Trophoblast cell (in vitro differentiated cells and primary cell): Measurements from ENCODE around the gene AGAP1.

Experiments used
- DNase-seq, 2 donors: peaks; one replicate each; pipeline ENCODE4 v3.0.0-alpha.2; 2016
- H2AFZ ChIP-seq: 2 replicates; pipeline ENCODE4 v1.6.1; 2013; ENCODE audit warnings: low read length, moderate library complexity, mild to moderate bottlenecking; ENCODE audit not compliant: insufficient read depth, poor library complexity
- H2AK5ac ChIP-seq: 2 replicates; pipeline ENCODE4 v1.6.1; 2013; ENCODE audit warnings: mild to moderate bottlenecking, low read length
- H2BK120ac ChIP-seq: 2 replicates; pipeline ENCODE4 v1.6.1; 2013; ENCODE audit warnings: low read length, mild to moderate bottlenecking, moderate library complexity; ENCODE audit not compliant: insufficient read depth, poor library complexity
- H2BK12ac ChIP-seq: 2 replicates; pipeline ENCODE4 v1.6.1; 2013; ENCODE audit warnings: mild to moderate bottlenecking, low read length, moderate library complexity
- H2BK5ac ChIP-seq: 2 replicates; pipeline ENCODE4 v1.6.1; 2013; ENCODE audit warnings: low read length, low read depth, moderate library complexity, mild to moderate bottlenecking; ENCODE audit not compliant: poor library complexity
- H3K14ac ChIP-seq: 2 replicates; pipeline ENCODE4 v1.6.1; 2013; ENCODE audit warnings: mild to moderate bottlenecking, low read length
- H3K18ac ChIP-seq: 2 replicates; pipeline ENCODE4 v1.6.1; 2013; ENCODE audit warnings: mild to moderate bottlenecking, low read length
- H3K23ac ChIP-seq: 2 replicates; pipeline ENCODE4 v1.6.1; 2013; ENCODE audit warnings: low read length
- H3K27ac ChIP-seq: 2 replicates; pipeline ENCODE4 v1.5.1; 2013; ENCODE audit warnings: low read depth, mild to moderate bottlenecking, inconsistent platforms, low read length, moderate library complexity
- H3K27me3 ChIP-seq: 2 replicates; pipeline ENCODE4 v1.6.1; 2013; ENCODE audit warnings: inconsistent platforms, mild to moderate bottlenecking, low read length, moderate library complexity; ENCODE audit not compliant: insufficient read depth
- H3K36me3 ChIP-seq, 2 experiments: 1 replicate in 1 of 2; 2 replicates in 1 of 2; pipeline ENCODE4 v1.6.1; 2013; ENCODE audit warnings: low read length in 2 of 2, mild to moderate bottlenecking in 2 of 2, moderate library complexity in 1 of 2; ENCODE audit not compliant: insufficient read depth in 2 of 2, control insufficient read depth in 1 of 2
- H3K4ac ChIP-seq: 2 replicates; pipeline ENCODE4 v1.6.1; 2013; ENCODE audit warnings: low read depth, mild to moderate bottlenecking, low read length, moderate library complexity
- H3K4me1 ChIP-seq, 2 experiments: 1 replicate in 1 of 2; 2 replicates in 1 of 2; pipeline ENCODE4 v1.6.1; 2013; ENCODE audit warnings: low read length in 2 of 2, mild to moderate bottlenecking in 2 of 2, moderate library complexity in 1 of 2; ENCODE audit not compliant: insufficient read depth in 2 of 2, control insufficient read depth in 1 of 2
- H3K4me2 ChIP-seq: 2 replicates; pipeline ENCODE4 v1.6.1; 2013; ENCODE audit warnings: inconsistent platforms, mild to moderate bottlenecking, low read length, moderate library complexity
- H3K4me3 ChIP-seq: 2 replicates; pipeline ENCODE4 v1.5.1; 2013; ENCODE audit warnings: mild to moderate bottlenecking, low read depth, low read length, inconsistent platforms
- H3K79me1 ChIP-seq: one replicate; pipeline ENCODE4 v1.6.1; 2013; ENCODE audit warnings: low read length
- H3K79me2 ChIP-seq: 2 replicates; pipeline ENCODE4 v1.6.1; 2013; ENCODE audit warnings: low read length, mild to moderate bottlenecking; ENCODE audit not compliant: control insufficient read depth, insufficient read depth, poor library complexity
- H3K9ac ChIP-seq: 2 replicates; pipeline ENCODE4 v1.6.1; 2013; ENCODE audit warnings: mild to moderate bottlenecking, low read length
- H3K9me3 ChIP-seq: 2 replicates; pipeline ENCODE4 v1.6.1; 2013; ENCODE audit warnings: low read depth, mild to moderate bottlenecking, control low read depth, inconsistent platforms, low read length; ENCODE audit not compliant: insufficient read depth
- H4K12ac ChIP-seq: 2 replicates; pipeline ENCODE4 v1.6.1; 2013; ENCODE audit warnings: low read depth, mild to moderate bottlenecking, low read length, moderate library complexity
- H4K8ac ChIP-seq: 2 replicates; pipeline ENCODE4 v1.6.1; 2013; ENCODE audit warnings: low read depth, mild to moderate bottlenecking, low read length, moderate library complexity
- H4K91ac ChIP-seq: one replicate; pipeline ENCODE4 v1.6.1; 2013; ENCODE audit warnings: low read depth, mild to moderate bottlenecking, low read length, moderate library complexity
- WGBS: extraction: QIAGEN DNeasy Blood & Tissue Kit; methylation state at CpG from one replicate; pipeline ENCODE4 v1.1.7; 2013; ENCODE audit warnings: missing lambda C conversion rate; ENCODE audit not compliant: insufficient read length, insufficient coverage; ENCODE audit errors: extremely low coverage; 5-methylcytosine and 5-hydroxymethylcytosine counted together

The AGAP1 gene

GRCh38 chr2:235563056-235563910 lies 69.4 kb downstream of the AGAP1 start:
- Histone ChIP-seq H3K27ac (no peak overlapping the region), H3K4me1 (peaks cover 7 to 8% of the 10 kb centered on the region in 2 experiments), H2AFZ (peak overlapping the region; percentile 88), H3K27me3 (no peaks in the 10 kb centered on the region), H2BK12ac (no peak overlapping the region), H4K12ac (no peak overlapping the region), H3K36me3 (peaks cover 0 to 1% of the 10 kb centered on the region in 2 experiments), H3K79me1 (no peaks in the 10 kb centered on the region), H2BK5ac (no peak overlapping the region), H3K79me2 (peaks cover 14% of the 10 kb centered on the region), H3K4ac (peak overlapping the region; percentile 66), H4K8ac (no peak overlapping the region), H3K9me3 (peaks cover 2% of the 10 kb centered on the region), H3K14ac (no peak overlapping the region), H3K23ac (no peak overlapping the region), H2BK120ac (no peak overlapping the region), H3K4me3 (no peak overlapping the region), H2AK5ac (no peak overlapping the region), H3K9ac (no peak overlapping the region), H4K91ac (peak overlapping the region; percentile 13), H3K4me2 (no peak overlapping the region), H3K18ac (peak overlapping the region; percentile 33)
- DNase-seq: no peak
- no CpG with 5 or more reads among the region's 13 CpGs for WGBS

- H3K18ac ChIP-seq: peak overlapping the region; percentile 42
- peaks cover 2 to 3% of the 10 kb centered on the region in 2 experiments for H3K36me3 ChIP-seq
- no peak overlapping the region for H3K23ac ChIP-seq
- H2BK120ac ChIP-seq: no peak overlapping the region
- no peak overlapping the region for H2AK5ac ChIP-seq
- H2BK12ac ChIP-seq: no peak overlapping the region
- H3K14ac ChIP-seq: no peak overlapping the region
- H3K4me2 ChIP-seq: no peak overlapping the region
- H4K12ac ChIP-seq: no peak overlapping the region
- no peak overlapping the region for H3K4me3 ChIP-seq
- WGBS: no CpG with 5 or more reads among the region's 6 CpGs
- no peak overlapping the region for H3K4ac ChIP-seq
- H4K8ac ChIP-seq: no peak overlapping the region
- H2BK5ac ChIP-seq: no peak overlapping the region
- peaks cover 14% of the 10 kb centered on the region for H3K79me2 ChIP-seq
- no peak overlapping the region for H4K91ac ChIP-seq
- H3K4me1 ChIP-seq: peaks cover 7 to 8% of the 10 kb centered on the region in 2 experiments
- H3K9me3 ChIP-seq: peaks cover 6% of the 10 kb centered on the region
- no peaks in the 10 kb centered on the region for H3K27me3 ChIP-seq
- no peak overlapping the region for H2AFZ ChIP-seq
- H3K27ac ChIP-seq: no peak overlapping the region
- DNase-seq: no peak
- H3K79me1 ChIP-seq: no peaks in the 10 kb centered on the region
- no peak overlapping the region for H3K9ac ChIP-seq
Observed at GRCh38 chr2:235564066-235564465, 70.2 kb downstream of the AGAP1 start.

- H3K14ac ChIP-seq: no peak overlapping the region
- H2BK12ac ChIP-seq: no peak overlapping the region
- peaks cover 3% of the 10 kb centered on the region for H3K79me1 ChIP-seq
- H3K27me3 ChIP-seq: no peaks in the 10 kb centered on the region
- H3K23ac ChIP-seq: no peak overlapping the region
- no peak overlapping the region for H2AFZ ChIP-seq
- H3K18ac ChIP-seq: peak overlapping the region; percentile 33
- no peak overlapping the region for H3K4me2 ChIP-seq
- no peak overlapping the region for H2AK5ac ChIP-seq
- H2BK5ac ChIP-seq: no peak overlapping the region
- H3K79me2 ChIP-seq: peaks cover 14% of the 10 kb centered on the region
- H3K4me3 ChIP-seq: no peak overlapping the region
- peaks cover 2 to 3% of the 10 kb centered on the region in 2 experiments for H3K36me3 ChIP-seq
- H3K4me1 ChIP-seq: peaks cover 11% of the 10 kb centered on the region in 2 experiments
- no peak overlapping the region for H4K12ac ChIP-seq
- H4K91ac ChIP-seq: no peak overlapping the region
- H3K4ac ChIP-seq: no peak overlapping the region
- H3K27ac ChIP-seq: no peak overlapping the region
- peaks cover 6% of the 10 kb centered on the region for H3K9me3 ChIP-seq
- H4K8ac ChIP-seq: no peak overlapping the region
- no peak overlapping the region for H2BK120ac ChIP-seq
- no CpG with 5 or more reads among the region's 6 CpGs for WGBS
- no peak overlapping the region for H3K9ac ChIP-seq
- no peak for DNase-seq
Observed at GRCh38 chr2:235564884-235565530, 71.2 kb downstream of the AGAP1 start.

GRCh38 chr2:235566415-235566814 lies 72.6 kb downstream of the AGAP1 start:
- Histone ChIP-seq H2AFZ (no peak overlapping the region), H3K4me2 (no peak overlapping the region), H3K79me1 (peaks cover 3% of the 10 kb centered on the region), H2AK5ac (no peak overlapping the region), H3K36me3 (peaks cover 2 to 3% of the 10 kb centered on the region in 2 experiments), H3K23ac (no peak overlapping the region), H3K27ac (no peak overlapping the region), H3K14ac (no peak overlapping the region), H4K8ac (no peak overlapping the region), H4K91ac (no peak overlapping the region), H3K9me3 (peaks cover 6% of the 10 kb centered on the region), H3K4ac (no peak overlapping the region), H3K27me3 (no peaks in the 10 kb centered on the region), H3K79me2 (peaks cover 12% of the 10 kb centered on the region), H2BK12ac (no peak overlapping the region), H4K12ac (no peak overlapping the region), H3K9ac (no peak overlapping the region), H3K4me3 (no peak overlapping the region), H2BK5ac (no peak overlapping the region), H3K4me1 (peaks cover 15 to 20% of the 10 kb centered on the region in 2 experiments), H2BK120ac (no peak overlapping the region), H3K18ac (no peak overlapping the region)
- no CpG with 5 or more reads among the region's 11 CpGs for WGBS
- DNase-seq: no peak
